Parathyroid adenoma (tissue), 2 donors: Measurements from ENCODE around the gene SUCO.

Experiments
- H2AFZ ChIP-seq: fragments of 300-600 bp; sonication (generic); one replicate; pipeline ENCODE4 v1.7.0; 2017; ENCODE audit warnings: antibody characterized with exemption, mild to moderate bottlenecking
- H3K27ac ChIP-seq: fragments of 300-600 bp; sonication (generic); one replicate; pipeline ENCODE4 v1.7.0; 2017
- H3K27me3 ChIP-seq: fragments of 300-600 bp; sonication (generic); one replicate; pipeline ENCODE4 v1.7.0; 2017; ENCODE audit warnings: low read length; ENCODE audit not compliant: control insufficient read depth, insufficient read depth
- H3K36me3 ChIP-seq: fragments of 300-600 bp; sonication (generic); one replicate; pipeline ENCODE4 v1.7.0; 2017; ENCODE audit warnings: low read length; ENCODE audit not compliant: control insufficient read depth, insufficient read depth
- H3K4me1 ChIP-seq: fragments of 300-600 bp; sonication (generic); one replicate; pipeline ENCODE4 v1.7.0; 2017; ENCODE audit warnings: control low read depth
- H3K4me2 ChIP-seq: fragments of 300-600 bp; sonication (generic); one replicate; pipeline ENCODE4 v1.7.0; 2017; ENCODE audit warnings: low read length
- H3K4me3 ChIP-seq: fragments of 300-600 bp; sonication (generic); one replicate; pipeline ENCODE4 v1.7.0; 2017; ENCODE audit warnings: low read depth, low read length
- H3K79me2 ChIP-seq: fragments of 300-600 bp; sonication (generic); one replicate; pipeline ENCODE4 v1.7.0; 2017; ENCODE audit warnings: control low read depth
- H3K9ac ChIP-seq: fragments of 300-600 bp; sonication (generic); one replicate; pipeline ENCODE4 v1.7.0; 2017; ENCODE audit warnings: mild to moderate bottlenecking
- H3K9me3 ChIP-seq: fragments of 300-600 bp; sonication (generic); one replicate; pipeline ENCODE4 v1.7.0; 2017; ENCODE audit warnings: low read length; ENCODE audit not compliant: control insufficient read depth
- CTCF ChIP-seq: fragments of 300-600 bp; sonication (generic); IDR thresholded peaks from one replicate; pipeline ENCODE4 v1.7.0; 2017; ENCODE audit warnings: antibody characterized with exemption, mild to moderate bottlenecking
- donor health status: primary hyperparathyroidism.

The SUCO gene

GRCh38 chr1:172537827-172538391 is 5.0 kb downstream of the SUCO start:
- H3K9me3 ChIP-seq, result no peaks in the 10 kb centered on the region
- no peaks in the 10 kb centered on the region for H3K4me1 ChIP-seq
- H3K4me2 ChIP-seq, result no peak overlapping the region
- no peak overlapping the region for H3K27ac ChIP-seq
- no peak overlapping the region for H2AFZ ChIP-seq
- no peaks in the 10 kb centered on the region for H3K36me3 ChIP-seq
- H3K27me3 ChIP-seq, result no peaks in the 10 kb centered on the region
- no peak overlapping the region for H3K9ac ChIP-seq
- no peak overlapping the region for H3K4me3 ChIP-seq
- peaks cover 23% of the 10 kb centered on the region for H3K79me2 ChIP-seq
- no peak for TF ChIP-seq CTCF

- no peaks in the 10 kb centered on the region for H3K27me3 ChIP-seq
- H3K9ac ChIP-seq, result no peak overlapping the region
- H3K4me3 ChIP-seq, result no peak overlapping the region
- H2AFZ ChIP-seq, result no peak overlapping the region
- peaks cover 20% of the 10 kb centered on the region for H3K79me2 ChIP-seq
- no peak overlapping the region for H3K27ac ChIP-seq
- peaks cover 13% of the 10 kb centered on the region for H3K4me1 ChIP-seq
- TF ChIP-seq CTCF, result no peak
- H3K4me2 ChIP-seq, result no peak overlapping the region
- H3K36me3 ChIP-seq, result no peaks in the 10 kb centered on the region
- H3K9me3 ChIP-seq, result no peaks in the 10 kb centered on the region
Measured at GRCh38 chr1:172540635-172541034, 7.7 kb downstream of the SUCO start.

- no peak overlapping the region for H2AFZ ChIP-seq
- peak overlapping the region; percentile 0 for H3K4me2 ChIP-seq
- peaks cover 13% of the 10 kb centered on the region for H3K4me1 ChIP-seq
- peaks cover 18% of the 10 kb centered on the region for H3K79me2 ChIP-seq
- H3K27ac ChIP-seq, result peak overlapping the region; percentile 11
- no peak overlapping the region for H3K4me3 ChIP-seq
- H3K9me3 ChIP-seq, result no peaks in the 10 kb centered on the region
- TF ChIP-seq CTCF, result no peak
- H3K36me3 ChIP-seq, result no peaks in the 10 kb centered on the region
- no peaks in the 10 kb centered on the region for H3K27me3 ChIP-seq
- no peak overlapping the region for H3K9ac ChIP-seq
Measured at GRCh38 chr1:172544481-172545104, 11.6 kb downstream of the SUCO start.

- Histone ChIP-seq H3K9ac (no peak overlapping the region), H3K79me2 (peaks cover 17% of the 10 kb centered on the region), H3K4me1 (peaks cover 13% of the 10 kb centered on the region), H3K4me2 (no peak overlapping the region), H3K4me3 (no peak overlapping the region), H3K9me3 (no peaks in the 10 kb centered on the region), H3K36me3 (no peaks in the 10 kb centered on the region), H2AFZ (no peak overlapping the region), H3K27ac (no peak overlapping the region), H3K27me3 (no peaks in the 10 kb centered on the region)
- no peak for TF ChIP-seq CTCF
Measured at GRCh38 chr1:172545396-172546004, 12.6 kb downstream of the SUCO start.
